LNCaP clone FGC (cell line): ENCODE results near the gene ARL3.

ENCODE experiments used
- DNase-seq: peaks from one replicate; pipeline ENCODE4 v3.0.0-alpha.2; 2011; ENCODE audit warnings: low read depth
- H3K4me3 ChIP-seq: 2 replicates; pipeline ENCODE4 v1.5.1; 2011; ENCODE audit warnings: mild to moderate bottlenecking, low read depth, low read length, control low read depth
- CTCF ChIP-seq: IDR thresholded peaks from 2 replicates; pipeline ENCODE4 v1.5.1; 2012; ENCODE audit warnings: mild to moderate bottlenecking; ENCODE audit not compliant: control insufficient read depth, insufficient read depth; ENCODE audit errors: extremely low read depth

ARL3 gene

GRCh38 chr10:102649797-102650654 lies 64.2 kb downstream of the ARL3 start:
- H3K4me3 ChIP-seq: no peak overlapping the region
- TF ChIP-seq CTCF: no peak
- DNase-seq: no peak

- no peak for DNase-seq
- no peak for TF ChIP-seq CTCF
- H3K4me3 ChIP-seq: no peak overlapping the region
Measured at GRCh38 chr10:102648889-102649796, 65.1 kb downstream of the ARL3 start.

GRCh38 chr10:102648269-102648888 lies 65.8 kb downstream of the ARL3 start:
- DNase-seq: no peak
- H3K4me3 ChIP-seq: no peak overlapping the region
- TF ChIP-seq CTCF: no peak

- TF ChIP-seq CTCF: no peak
- no peak for DNase-seq
- no peak overlapping the region for H3K4me3 ChIP-seq
Measured at GRCh38 chr10:102647443-102648268, 66.5 kb downstream of the ARL3 start.

- H3K4me3 ChIP-seq: peak overlapping the region; percentile 78
- TF ChIP-seq CTCF: no peak
- no peak for DNase-seq
Measured at GRCh38 chr10:102646610-102647442, 67.4 kb downstream of the ARL3 start.
